ENCODE results near the gene DPY19L2. TPM values are rescaled to one million over a fixed set of nuclear protein-coding genes. Genes with fewer than 3 reads are reported as not detected.
"Not testable (repeated sequence)": the region's sequence is repeated elsewhere in the genome, so short reads cannot be mapped to it uniquely, and the experiment has no call there.

DPY19L2 gene
- polyA plus RNA-seq, 4 donors, result 21.5 to 78.2 (median 47.3) TPM

DNA sequence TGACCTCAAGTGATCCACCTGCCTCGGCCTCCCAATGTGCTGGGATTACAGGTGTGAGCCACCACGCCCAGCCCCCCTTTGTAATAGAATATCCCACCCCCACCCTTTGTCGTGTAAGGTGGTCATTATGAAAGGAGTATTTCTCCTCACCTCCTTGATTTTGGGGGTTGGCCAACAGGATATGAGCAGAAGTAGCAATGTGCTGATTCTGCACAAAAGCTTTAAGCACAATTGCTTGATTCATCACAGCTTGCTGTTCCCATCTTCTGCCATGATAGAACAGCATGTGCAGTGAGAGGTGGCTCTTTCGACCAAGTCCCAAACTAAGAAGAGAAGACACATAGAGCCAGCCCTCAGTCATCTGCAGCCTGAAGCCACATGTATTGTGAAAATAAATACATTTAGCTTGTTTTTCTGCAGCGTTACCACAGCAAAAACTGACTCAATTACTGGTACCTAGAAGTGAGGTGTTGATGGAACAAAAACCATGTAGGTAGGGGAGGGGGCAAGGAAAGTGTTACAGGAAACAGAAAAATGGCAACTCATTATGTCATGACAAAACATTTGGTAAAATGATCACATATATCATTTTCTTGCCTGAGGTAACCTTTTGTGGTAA is 122.9 kb downstream of the DPY19L2 start:
- not testable (repeated sequence) for DNase-seq (ENCODE audit: low read depth in 4 of 4, low spot score in 3 of 4)

DNA sequence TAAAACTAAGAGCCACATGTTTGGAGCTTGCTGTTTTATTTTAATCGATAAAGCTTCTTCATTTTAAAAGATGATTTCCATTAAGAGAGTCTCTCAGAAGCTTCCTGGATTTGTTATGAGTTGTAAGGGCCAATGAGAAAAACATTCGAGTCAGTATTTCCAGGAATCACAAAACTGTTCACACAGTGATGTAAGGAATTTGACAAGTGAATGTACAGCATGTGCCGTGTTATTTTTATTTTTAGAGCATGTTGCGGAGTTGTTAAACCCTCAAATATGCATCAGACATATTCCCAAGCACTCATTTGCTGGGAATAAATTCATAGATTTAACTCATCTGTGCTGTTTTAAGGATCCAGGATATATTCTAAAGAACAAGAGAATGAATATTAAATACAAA is 129.6 kb downstream of the DPY19L2 start:
- DNase-seq (ENCODE audit: low read depth in 4 of 4, low spot score in 3 of 4), result not testable (repeated sequence)

DNA sequence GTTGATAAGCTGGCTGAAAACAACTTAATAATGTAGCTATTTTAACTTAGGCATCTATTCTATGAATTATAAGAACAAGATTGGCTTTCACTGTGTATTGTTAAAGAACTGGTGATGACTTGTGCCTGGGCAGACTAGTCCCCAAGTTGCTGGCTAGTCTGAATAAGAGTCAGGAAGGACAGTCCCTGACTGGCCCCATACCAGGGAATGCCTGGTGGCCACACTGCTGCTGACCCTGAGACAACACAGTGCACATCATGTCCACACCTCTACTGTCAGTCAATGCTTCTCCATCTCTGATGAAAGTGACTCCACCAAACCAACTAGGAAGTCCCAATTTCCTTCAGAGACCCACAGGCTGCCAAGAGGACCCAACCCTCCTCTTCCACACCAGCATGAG is 130.5 kb downstream of the DPY19L2 start:
- DNase-seq (ENCODE audit: low read depth in 4 of 4, low spot score in 3 of 4), result not testable (repeated sequence)

DNA sequence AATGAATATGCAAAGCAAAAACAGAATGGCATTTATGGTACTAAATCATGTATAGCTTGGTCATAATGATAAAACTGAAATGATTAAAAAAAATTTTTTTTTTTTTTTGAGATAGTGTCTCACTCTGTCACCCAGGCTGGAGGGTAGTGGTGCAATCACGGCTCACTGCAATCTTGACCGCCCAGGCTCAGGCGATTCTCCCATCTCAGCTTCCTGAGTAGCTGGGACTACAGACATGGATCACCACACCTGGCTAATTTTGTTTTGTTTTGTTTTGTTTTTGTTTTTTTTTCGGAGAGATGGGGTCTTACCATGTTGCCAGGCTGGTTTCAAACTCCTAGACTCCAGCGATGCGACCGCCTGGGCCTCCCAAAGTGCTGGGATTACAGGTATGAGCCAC is 138.7 kb downstream of the DPY19L2 start:
- not testable (repeated sequence) for DNase-seq (ENCODE audit: low read depth in 4 of 4, low spot score in 3 of 4)

DNA sequence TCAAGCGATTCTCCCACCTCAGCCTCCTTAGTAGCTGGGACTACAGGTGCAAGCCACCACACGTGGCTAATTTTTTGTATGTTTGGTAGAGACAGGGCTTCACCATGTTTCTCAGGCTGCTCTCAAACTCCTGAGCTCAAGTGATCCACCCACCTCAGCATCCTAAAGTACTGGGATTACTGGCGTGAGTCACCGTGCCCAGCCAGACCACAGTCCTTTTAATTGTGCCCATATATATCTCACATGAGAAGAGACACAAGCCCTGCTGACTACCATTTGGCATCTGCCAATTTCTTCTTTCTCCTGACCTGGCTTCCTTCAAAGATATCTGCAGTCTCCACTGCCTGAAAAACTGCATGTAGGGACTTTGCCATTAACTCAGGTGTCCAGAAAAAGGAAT is 142.5 kb downstream of the DPY19L2 start:
- DNase-seq (ENCODE audit: low read depth in 4 of 4, low spot score in 3 of 4), result no peak

DNA sequence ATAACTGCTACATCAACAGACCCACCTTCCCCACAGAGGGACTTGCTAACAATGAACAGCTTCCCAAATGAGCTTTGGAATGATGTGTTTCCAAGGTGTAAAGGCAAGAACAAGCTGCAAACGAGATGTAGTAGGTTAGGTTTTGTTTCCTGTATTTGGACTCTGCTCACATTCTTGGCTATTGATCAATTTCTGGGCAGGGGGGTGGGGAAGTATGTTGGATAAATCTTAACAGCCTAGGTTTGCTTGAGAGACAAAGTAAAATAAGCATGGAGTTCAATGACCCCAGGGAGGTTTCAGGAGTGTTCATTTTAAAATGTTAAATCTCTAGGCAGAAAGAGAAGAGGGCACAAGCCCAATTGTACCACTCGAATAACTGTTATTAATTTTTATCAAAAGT is 146.6 kb downstream of the DPY19L2 start:
- no peak for DNase-seq (ENCODE audit: low read depth in 4 of 4, low spot score in 3 of 4)

Other genes starting within 250 kb of the DPY19L2 start
- 10 to 100 TPM; 24.8 to 37.4 (median 31.3) TPM for gene RXYLT1, start 111.4 kb upstream of the DPY19L2 start, polyA plus RNA-seq (ENCODE audit: insufficient read length in 4 of 4)
- gene SRGAP1, start 176.2 kb upstream of the DPY19L2 start, polyA plus RNA-seq (ENCODE audit: insufficient read length in 4 of 4), result 10 to 100 TPM; 13.1 to 26.5 (median 21.6) TPM